Hepatic stellate cell (primary cell): Measurements from ENCODE around the gene RBMS1.
A peak's percentile ranks its signal among the peaks of the same experiment; 100 is the strongest.

Experiments
- DNase-seq: peaks from one replicate; pipeline ENCODE4 v3.0.0; 2011; ENCODE audit warnings: low spot score

RBMS1 gene

DNA sequence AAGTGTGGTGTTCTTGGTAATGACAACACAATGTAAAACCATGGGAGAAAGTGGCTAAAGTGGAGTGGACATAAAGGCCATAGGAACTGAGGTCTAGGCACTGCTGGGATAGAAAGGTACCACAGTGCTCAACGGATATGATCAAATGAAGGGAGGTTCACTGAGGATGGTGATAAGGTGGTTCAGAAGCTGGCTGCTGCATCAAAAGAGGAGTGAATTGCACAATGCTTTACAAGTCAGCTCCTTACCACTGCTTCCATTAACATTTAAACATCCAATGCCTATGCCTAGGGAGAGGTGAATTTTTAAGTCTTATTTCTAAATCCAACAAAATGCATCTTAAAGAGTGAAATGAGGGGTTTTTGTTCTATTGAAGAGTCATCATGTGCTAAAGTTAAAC is 193.4 kb downstream of the RBMS1 start:
- no peak for DNase-seq

DNA sequence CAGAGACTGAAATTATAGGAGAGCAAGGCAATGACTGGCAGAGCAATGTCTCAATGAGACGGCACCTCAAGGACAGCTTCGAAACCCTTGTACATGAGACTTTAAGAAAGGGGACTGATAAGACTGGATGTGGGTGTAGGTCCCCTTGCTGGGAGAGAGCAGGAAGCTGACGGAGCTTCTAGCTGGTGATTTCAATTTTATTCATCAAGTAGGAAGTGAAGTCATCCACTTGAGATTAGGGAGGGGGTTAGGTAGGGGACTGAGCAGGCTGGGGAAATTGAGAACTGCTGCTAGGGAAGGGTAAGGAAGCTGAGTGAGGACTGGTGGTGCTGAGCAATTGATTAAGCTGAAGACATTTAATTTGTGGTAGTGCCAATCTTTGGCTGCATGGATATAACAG is 194.1 kb downstream of the RBMS1 start:
- DNase-seq: no peak

DNA sequence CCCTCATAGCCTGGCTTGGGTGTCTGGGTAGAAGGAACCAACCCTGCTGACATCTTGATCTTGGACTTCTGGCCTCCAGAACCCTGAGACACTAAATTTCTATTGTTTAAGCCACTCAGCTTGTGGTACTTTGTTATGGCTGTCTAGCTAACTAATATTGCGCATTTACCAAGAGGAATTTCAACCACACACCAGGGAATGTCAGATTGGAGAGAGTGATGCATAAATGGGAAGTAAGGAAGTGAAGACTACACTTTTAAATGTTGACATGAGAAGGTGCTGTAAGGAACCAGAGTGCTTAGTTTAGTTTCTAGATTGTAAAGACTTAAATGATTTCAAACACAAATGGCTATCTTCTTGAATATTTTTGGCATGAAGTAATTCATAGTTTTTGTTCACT is 194.6 kb downstream of the RBMS1 start:
- DNase-seq: no peak

DNA sequence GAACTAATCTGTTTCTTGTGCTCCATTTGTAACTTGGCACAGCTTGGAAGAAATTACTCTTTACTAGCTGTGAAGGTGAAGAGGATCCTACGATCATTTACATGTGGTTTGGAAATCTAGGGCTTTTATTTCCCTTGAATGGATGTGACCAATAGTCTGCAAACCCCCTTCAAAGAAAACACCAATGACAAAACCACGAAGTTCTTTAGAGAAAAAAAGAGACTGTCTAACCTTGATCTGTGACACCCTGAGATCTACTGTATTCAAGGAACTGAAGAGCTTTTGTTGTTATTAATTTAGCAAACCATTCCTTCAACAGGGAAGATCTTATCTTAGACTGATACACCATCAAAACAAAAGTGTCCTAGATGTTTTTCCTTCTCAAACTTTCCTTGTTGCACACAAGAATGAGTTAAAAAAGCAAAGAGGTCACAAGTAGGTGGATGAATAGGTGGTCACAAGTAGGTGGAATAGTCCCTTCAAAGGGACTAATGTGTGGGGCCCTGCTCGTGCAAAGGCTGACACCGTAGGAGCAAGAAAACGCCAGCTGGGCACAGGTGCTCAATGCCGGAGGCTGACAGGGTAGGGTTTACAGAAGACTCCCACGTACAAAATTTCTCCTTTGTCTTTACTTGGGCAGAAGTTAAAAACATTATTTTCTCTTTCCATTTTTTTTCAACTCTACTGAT is 197.9 kb downstream of the RBMS1 start:
- no peak for DNase-seq

DNA sequence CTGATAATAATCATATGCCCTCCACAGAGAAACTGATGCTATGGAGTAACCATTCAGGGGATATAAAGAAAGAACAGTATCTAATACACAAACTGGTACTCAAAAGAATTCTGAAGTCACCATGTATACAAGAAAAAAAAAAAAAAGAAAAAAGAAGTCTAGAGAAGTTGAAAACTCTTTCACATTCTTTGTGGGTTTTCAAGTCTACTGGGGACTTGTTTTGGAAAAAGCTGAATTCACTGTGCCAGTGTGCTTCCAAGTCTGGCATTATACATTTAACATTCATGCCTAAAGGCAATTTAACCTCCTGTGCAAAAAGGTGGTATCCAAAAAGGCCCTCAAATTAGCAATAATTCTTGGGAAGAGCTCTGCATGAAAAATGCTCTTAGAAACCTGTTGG is 198.7 kb downstream of the RBMS1 start:
- no peak for DNase-seq

DNA sequence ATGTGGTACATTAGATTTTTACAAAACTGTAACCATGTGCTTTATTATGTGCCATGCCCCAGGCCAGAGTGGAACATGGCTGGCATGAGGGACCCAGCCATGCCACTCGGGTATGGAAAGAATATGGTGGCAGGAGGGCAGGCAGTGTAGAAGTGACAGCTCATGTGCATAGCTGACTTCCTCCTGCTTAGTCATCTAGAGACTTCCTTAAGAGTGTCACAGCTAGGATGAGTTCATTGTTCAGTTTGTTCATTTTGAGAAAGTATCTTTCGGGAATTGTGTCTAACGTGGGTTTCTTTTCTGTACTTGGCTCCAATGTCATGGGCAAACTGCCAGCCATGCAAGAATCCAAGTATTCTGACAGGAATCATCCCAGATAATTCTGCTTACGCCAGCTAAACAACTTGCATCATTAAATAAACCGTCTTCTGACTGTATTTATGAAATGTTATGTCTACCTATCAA is 199.2 kb downstream of the RBMS1 start:
- DNase-seq: peak; percentile 12

DNA sequence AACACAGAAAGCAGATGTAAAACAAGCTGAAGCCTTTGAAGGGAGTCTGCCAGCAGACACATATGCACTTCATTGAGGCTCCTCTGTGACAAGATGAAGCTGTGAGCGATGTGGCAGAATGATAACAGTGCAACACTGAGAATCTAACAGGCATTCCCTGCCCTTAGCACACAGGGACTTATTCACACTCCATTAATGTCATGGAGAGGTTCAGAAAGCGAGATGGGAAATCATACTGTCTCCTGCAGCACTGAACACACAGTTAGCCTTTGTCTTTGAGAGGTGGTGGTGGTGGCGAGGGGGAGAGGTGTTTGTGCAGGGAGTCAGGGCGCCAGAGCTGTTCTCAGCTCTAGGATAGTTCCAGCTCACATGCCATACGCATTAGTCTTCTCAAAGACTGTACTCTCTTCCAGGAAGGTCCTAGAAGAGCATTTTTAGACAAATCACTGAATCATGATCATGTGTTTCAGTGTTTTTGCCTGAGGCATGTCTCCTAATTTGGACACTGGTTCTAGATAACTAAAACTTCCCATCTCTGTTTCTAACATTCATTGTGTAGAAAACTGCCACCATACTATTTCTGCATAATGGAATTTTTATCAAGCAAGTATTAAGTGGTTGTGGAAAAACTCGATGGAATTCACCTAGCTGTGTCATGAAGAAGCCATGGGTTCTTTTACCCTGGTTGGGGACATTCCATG is 200.1 kb downstream of the RBMS1 start:
- no peak for DNase-seq

DNA sequence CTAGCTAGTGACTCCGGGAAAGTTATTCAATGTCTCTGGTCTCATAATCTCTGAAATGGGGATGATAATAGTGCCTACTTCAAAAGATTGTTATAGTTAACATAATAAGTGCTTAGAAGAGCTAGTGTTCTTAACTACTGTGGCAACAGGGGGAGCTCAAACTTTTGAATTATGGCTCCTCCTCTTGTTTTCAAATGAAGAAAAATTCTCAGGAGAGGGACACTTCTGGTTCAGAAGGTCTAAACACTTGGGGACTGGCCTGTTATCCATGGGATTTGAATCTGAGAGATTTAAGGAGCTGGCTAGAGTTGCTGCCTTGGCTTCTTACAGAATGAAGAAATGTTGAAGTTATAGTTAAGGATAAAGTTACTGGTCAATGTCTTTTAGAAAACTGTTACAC is 201.4 kb downstream of the RBMS1 start:
- no peak for DNase-seq

DNA sequence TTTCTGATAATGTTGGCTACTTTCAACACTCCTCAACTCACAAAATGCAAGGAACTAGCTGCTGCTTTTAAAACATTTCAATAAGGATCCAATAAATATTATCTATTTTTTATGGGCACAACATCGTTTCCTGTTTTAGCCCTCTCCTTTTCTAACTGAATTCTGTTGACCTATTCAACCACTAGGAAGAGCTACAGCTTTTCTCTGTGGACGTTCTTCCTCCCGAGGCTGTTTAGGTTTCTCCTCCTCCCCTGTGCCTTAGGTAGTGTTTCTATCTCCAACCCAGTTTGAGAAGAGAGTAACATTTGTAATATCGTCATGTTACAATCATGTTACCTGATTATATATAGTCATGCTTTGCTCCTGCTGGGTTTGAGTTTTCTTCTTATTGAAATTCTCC is 202.2 kb downstream of the RBMS1 start:
- DNase-seq: no peak

DNA sequence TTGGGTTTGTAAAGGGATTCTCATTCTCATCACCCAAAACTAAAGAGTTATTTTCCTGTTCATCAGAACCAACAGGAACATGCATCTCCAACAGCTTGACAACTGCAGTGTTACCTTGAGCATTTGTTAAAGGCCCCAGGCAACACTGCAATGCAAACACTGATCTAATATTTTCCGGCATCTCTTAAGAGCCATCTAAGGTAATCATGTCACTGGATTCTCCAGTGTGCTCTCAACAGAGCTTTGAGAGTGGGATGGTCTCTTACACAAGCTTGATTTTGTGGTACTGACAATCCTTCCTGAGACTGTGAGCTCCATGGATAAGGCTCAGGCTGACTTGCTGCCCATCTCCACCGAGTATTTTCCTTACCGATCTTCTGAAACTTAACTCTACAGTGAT is 203.0 kb downstream of the RBMS1 start:
- no peak for DNase-seq

DNA sequence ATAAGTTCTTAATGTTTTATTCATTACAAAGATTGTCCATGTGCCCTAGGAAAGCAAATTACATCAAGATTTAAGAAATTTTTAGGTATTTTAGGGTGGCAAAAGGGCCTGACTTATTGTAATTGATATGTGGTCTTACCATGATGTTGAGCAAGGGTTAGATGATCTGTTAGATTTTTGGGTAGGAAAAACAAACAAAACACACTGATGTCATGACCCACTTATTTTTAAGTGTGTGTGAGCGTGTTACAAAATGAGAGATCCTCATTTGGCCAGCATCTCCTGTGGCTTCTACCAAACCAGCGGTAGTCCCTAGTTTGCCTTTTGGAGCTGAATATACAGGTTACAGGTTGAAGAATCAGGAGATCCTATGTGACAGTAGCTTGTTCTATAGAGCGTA is 203.8 kb downstream of the RBMS1 start:
- DNase-seq: no peak

DNA sequence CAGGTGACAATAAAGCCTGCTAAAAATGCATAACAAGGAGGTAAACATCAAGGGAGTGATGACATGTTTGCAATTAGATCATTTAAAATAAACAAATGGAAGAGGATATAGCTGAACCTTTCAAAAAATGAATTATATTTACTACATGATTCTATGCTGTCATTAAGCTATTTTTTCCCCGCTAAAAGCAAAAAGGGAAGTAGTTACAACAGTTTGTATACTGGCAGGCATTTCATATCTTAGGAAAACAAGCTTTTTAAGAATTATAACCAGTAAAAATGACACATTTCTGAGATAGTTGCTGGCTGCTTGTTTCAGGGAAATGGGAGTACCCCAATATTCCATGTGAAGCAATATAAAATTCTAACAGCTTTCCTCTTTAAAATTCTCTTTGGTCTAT is 204.5 kb downstream of the RBMS1 start:
- DNase-seq: no peak

DNA sequence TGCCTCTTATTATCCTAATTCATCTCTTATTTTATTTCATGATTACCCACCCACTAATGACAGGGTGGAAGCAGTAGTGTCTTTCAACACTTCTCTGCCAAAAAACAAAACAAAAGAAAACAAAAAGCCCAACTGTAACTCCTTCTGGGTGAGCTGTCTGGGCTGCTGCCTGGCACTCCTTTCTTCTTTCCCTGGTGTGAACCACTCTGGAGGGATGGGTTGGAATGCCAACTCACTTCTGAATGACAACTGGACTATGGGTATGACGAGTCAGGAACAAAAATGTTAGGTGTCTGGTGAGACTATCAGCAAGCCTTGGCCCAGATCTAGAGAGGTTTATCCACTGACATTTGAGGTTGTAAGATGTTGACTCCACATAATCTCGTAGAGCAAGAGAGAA is 205.3 kb downstream of the RBMS1 start:
- DNase-seq: no peak

DNA sequence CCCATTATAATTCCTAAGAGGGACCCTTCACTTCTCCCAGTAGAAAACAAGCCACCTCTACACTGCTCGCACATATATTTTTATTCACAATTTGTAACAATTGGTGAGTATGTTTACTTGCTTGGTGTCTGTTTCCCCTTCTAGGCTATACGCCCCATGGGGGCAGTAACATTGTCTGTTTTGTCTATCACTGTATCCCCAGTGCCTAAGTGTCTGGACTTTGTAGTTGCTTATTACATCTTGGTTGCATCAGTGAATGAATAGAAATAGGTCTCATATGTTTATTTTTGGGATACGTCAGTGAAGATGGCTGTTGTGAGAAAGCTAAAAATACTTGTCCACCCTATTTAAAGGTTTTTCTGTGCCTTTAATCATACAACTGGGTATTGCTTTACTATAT is 206.1 kb downstream of the RBMS1 start:
- no peak for DNase-seq

DNA sequence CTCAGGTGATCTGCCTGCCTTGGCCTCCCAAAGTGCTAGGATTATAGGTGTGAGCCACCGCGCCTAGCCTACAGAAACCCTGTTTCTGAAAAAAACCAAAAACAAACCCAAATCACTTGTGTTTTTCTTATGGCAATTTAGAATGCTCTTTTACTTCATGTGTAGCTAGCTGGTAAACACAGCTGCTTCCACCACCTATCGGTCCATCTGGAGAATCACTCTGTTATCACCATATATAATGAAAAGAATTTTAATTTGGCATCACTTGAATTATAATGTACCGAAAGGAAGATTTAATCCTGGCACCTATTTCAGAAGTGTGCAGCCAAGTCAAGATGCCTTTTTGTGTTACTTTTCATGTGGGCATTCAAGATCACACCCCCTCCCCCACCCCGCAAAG is 207.1 kb downstream of the RBMS1 start:
- DNase-seq: no peak

DNA sequence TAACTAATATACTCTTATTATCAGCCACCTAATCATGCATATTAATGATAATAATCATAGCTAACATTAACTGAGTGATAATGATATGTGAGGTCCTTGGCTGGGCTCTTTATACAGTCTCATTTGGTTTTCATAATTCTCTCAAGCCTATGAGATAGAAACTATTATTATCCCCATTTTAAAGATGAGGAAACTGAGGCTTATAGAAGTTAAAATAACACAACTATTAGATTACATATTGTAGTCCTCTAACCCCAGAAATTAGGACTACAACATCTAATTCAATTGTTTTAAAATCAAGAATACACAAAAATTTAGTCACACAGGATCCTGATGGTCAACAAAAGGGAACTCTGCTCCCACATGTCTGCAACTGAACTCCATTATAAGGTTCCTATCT is 209.9 kb downstream of the RBMS1 start:
- no peak for DNase-seq

DNA sequence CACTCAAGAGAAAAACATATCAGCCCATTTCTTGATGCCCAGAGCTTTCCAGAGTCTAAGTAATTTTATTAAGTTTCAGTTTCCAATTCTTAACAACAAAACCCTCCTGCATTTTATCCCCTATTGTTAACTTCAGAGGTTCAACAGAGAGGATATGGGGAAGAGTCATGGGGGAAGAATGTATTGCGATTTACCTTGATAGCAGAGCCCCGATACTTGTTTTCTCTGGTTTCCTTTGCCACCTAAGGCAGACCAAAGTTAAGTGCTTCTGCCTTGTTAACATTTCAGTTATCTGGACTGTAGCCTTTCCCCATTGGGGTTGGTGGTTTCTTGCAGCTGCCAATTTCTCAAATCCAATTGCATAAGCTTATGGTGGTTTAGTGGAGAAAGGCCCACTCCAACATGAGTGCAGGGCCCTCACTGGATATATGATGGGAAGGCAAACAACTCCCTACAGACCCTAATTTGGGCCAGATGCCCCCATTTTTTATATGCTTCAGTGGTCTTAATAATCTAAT is 211.5 kb downstream of the RBMS1 start:
- no peak for DNase-seq

DNA sequence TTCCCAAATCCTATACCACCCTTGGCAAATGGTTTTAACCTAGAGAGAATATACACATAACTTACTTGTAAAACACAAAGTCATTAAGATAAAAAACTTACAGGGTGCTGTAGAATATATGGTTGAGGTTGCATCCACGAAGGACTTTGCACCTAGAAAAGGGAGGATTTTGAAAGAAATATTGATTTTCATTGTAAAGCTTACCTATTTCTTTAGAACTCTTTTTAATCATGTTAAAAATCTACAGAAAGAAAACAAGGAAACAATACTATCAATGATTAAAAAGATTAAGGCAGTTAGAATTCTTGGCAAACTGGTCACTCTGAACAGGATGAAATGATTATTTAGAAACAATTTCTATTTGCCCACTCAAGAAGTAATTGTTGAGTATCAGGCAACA is 212.4 kb downstream of the RBMS1 start:
- no peak for DNase-seq

DNA sequence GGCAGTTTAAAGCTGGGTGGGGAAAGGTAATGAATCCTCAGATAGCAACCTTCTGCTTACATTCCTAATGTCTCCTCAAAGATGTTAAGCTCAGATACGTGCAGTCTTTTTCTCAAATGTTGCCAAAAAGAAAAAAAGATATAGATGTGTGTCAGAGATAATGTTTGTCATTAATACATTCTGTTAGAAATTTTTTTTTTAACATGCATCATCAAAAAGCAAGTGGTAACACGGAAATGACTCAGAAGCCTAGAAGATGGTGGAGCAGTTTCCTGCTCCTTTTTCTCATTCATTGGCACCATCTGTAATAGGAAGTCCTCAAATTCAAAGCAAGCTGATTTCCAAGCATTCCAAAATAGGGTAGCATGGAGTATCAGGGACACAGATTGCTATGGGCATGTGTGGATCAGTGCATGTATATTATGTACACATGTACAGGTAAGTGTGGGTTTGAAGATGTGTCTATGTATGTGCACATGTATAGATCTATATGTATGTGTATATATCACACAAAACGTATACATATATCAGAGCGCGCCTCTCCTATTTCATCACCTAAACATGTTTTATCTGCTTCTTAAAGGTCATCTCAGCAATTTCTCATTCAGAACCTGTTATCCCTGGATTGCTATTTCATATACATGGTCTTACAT is 213.7 kb downstream of the RBMS1 start:
- no peak for DNase-seq

DNA sequence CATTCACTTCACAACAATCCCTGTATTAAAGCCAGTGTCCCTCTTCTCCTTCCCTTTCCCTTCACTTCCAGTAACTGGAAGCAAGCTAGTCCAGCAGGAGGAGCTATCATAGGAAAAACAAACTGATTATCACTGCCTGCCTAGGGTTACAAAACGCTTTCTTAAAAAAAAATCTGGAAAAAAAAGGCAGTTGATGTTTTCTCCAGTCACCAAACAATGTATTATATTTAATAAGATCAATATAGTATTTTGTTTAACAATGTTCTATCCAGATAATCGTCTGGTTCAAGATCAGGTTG is 214.8 kb downstream of the RBMS1 start:
- DNase-seq: no peak

DNA sequence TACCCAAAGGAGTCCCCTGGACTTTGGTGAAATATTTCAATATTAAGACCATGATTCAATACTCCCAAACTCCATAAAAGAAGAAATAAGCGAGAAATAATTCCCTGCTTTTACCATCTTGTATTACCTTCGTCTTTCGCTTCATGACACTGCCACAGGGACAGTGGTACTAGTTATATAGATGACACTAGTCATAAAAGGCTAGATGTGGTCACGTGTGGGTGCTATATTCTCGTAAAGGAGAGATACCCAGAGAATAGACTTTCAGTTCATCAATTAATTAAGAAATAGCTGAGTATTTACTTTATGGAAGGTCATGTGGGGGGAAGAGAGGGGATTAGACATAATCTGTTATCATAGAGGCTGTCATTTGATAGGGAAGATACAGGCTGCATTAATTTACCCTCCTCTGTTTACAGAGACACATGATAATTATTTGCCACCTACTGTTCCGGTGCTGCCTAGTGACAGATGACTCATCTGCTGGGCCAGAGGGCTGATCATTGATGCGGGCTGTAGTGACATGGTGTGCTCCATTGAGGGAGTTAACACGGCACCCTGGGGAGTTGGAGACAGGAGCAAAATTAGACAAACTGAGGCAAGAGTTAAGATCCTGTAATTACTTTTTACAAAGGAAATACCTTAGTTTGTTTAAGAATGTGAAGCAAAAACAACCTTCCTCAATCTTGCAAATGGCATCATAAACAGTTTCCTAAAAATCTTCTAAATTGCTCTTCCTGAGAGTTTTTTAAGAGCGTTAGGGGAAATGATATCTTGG is 215.3 kb downstream of the RBMS1 start:
- no peak for DNase-seq

DNA sequence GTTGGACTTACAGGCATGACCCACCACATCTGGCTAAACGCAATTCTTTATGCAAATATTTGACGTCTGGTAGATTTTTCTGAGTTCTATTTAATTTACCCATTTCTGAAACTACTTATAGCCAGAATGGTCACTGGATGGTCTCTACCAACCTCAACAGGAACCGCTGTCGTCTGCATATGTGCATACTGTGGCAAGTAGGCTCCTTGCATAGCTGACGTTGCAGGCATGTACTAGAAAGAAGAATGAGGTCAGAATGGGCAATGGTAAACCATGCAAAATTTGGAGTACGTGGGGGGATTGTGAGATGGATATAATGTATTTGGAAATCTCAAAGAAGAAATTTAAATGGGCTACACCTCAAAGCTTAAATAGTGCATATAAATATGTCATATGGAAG is 216.5 kb downstream of the RBMS1 start:
- no peak for DNase-seq

DNA sequence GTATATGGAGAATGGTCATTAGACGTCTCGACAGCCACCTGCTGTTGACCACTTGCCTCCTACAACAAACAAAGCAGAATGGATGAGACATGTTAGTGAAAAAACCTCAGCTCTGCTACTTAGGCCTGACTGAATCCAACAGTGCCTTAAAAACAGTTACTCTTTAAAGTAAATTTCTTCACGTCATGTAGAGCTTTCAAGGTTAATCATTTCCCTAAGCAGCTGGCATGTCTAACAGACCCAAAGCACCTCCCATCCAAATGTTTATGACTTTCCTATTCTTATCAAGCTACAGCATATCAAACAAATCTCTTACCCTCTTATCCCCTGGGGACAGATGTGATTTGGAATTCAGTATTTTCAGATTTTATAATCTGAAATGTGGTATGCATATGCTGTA is 218.0 kb downstream of the RBMS1 start:
- DNase-seq: no peak
